DLD1 (cell line): ENCODE results near the gene SPANXC.
"Not testable (repeated sequence)": the region's sequence is repeated elsewhere in the genome, so short reads cannot be mapped to it uniquely, and the experiment has no call there.

Experiments
- in situ Hi-C: cut with HindIII; loops from 2 replicates; pipeline ENCODE4 v1.10.0; 2017; ENCODE audit warnings: low sequenced_read_pairs

SPANXC gene

GRCh38 chrX:141242417-141242816 is at the start of gene SPANXC:
Gene SPANXC, minus strand, starts transcription at chrX:141242517. Its CDS starts 60 bp downstream, at chrX:141242457.
- in situ Hi-C loops = not testable (repeated sequence)

- in situ Hi-C loops = no loop called here
Observed at GRCh38 chrX:141279476-141279875, 37.2 kb upstream of the SPANXC start.

- in situ Hi-C loops = no loop called here
Observed at GRCh38 chrX:141278306-141278705, 36.0 kb upstream of the SPANXC start.

- in situ Hi-C loops = no loop called here
Observed at GRCh38 chrX:141258080-141258479, 15.8 kb upstream of the SPANXC start.

- in situ Hi-C loops = no loop called here
Observed at GRCh38 chrX:141221611-141222010, 20.7 kb downstream of the SPANXC start.

- in situ Hi-C loops = no loop called here
Observed at GRCh38 chrX:141220342-141221008, 21.8 kb downstream of the SPANXC start.

- in situ Hi-C loops = no loop called here
Observed at GRCh38 chrX:141214196-141214595, 28.1 kb downstream of the SPANXC start.

GRCh38 chrX:141201962-141202361 is 40.4 kb downstream of the SPANXC start:
- in situ Hi-C loops = no loop called here
